HG02588 (cell line): ENCODE measurements around the gene TIMM44.

Source experiments
- ATAC-seq: cut with Tn5 transposase; IDR thresholded peaks from one replicate; pipeline ENCODE4 v1.9.1; 2021; ENCODE audit warnings: mild to moderate bottlenecking, moderate library complexity; ENCODE audit not compliant: unreplicated experiment

TIMM44 gene

GRCh38 chr19:7879111-7879807 lies 64.2 kb downstream of the TIMM44 start:
- no peak for ATAC-seq

GRCh38 chr19:7877249-7877836 lies 66.1 kb downstream of the TIMM44 start:
- ATAC-seq: no peak
